ENCODE measurements around the gene TEDC1. TPM values are rescaled to one million over a fixed set of nuclear protein-coding genes. Genes with fewer than 3 reads are reported as not detected.

TEDC1 gene, protein sequence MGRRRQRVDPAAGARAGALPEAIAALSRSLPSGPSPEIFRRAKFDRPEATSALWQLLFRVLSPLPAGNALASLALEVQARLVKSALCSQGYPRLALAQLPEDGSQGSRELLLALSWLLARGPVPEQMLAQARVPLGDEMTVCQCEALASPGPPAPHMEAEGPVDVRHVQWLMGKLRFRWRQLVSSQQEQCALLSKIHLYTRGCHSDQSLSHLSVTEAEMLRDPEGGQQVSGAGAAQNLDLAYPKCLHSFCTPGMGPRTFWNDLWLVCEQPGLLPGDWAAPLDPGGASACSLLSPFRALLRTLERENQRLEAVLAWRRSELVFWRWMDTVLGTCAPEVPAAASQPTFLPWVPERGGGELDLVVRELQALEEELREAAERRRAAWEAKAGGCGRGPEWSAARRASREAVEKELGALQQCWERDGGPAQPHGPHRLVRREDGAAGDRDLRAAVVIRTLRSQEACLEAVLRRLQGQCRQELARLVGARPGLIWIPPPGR
- total RNA-seq: 10 to 100 TPM in 1 of 4 donors, 1 to 10 TPM in 1, under 1 TPM in 1, not detected in 1; 0.51 to 11.0 (median 9.4) TPM

DNA sequence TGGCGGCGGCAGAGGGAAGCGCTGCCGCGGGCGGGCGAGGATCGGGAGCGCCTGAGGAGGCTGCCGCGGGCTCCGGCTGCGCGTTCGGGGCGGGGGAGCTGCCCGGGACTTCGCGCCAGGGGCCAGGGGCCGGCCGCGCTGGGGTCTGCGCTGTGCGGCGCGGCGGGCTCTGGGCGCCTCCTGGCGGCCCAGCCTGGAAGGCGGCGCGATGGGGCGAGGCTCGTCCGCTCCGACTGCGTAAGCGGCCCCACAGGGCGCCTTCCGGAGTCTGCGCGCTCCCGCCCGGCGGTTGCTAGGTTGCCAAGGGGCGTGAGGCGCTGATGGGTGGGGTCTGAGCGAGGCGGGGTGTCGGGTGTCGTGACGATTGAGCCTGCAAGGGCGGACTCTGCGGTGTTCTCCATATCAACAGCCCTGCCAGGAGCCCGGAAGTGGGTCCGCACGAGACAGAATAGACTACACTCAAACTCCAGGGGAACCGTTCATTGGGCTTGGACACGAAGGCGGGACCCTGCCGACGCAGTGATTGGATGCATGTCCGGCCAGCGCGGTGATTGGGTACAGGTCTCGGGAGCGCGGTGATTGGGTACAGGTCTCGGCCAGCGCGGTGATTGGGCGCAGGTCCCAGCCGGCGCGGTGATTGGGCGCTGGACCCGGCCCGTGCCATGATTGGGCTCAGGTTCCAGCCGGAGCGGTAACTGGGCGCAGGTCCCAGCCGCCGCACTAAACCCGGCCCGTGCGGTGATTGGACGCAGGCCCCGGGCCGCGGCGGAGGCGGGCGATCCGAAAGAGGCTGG is at the start of gene TEDC1:
TSS of gene TEDC1 (plus strand) at position 675 of the 794 bp plus-strand sequence. CDS start 130 bp downstream, outside the sequence.
- H3K4me3 ChIP-seq: peak within 1 kb of the TSS; percentile 47 to 72
- peaks cover 0 to 5% of the 10 kb centered on the region in 2 donors for H3K27me3 ChIP-seq
- intact Hi-C loops (cut with DNase I; ENCODE audit: low total_unique reads): no loop called here
- peaks cover 0 to 20% of the 10 kb centered on the region in 2 donors for H3K4me1 ChIP-seq
- peak within 1 kb of the TSS; percentile 92 to 96 for H3K27ac ChIP-seq
- no peaks in the 10 kb centered on the region for H3K36me3 ChIP-seq
- TF ChIP-seq POLR2A (IDR thresholded peaks at IDR 0.05): peak; percentile 22 to 79
- TF ChIP-seq, protein P1, sequence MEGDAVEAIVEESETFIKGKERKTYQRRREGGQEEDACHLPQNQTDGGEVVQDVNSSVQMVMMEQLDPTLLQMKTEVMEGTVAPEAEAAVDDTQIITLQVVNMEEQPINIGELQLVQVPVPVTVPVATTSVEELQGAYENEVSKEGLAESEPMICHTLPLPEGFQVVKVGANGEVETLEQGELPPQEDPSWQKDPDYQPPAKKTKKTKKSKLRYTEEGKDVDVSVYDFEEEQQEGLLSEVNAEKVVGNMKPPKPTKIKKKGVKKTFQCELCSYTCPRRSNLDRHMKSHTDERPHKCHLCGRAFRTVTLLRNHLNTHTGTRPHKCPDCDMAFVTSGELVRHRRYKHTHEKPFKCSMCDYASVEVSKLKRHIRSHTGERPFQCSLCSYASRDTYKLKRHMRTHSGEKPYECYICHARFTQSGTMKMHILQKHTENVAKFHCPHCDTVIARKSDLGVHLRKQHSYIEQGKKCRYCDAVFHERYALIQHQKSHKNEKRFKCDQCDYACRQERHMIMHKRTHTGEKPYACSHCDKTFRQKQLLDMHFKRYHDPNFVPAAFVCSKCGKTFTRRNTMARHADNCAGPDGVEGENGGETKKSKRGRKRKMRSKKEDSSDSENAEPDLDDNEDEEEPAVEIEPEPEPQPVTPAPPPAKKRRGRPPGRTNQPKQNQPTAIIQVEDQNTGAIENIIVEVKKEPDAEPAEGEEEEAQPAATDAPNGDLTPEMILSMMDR (IDR thresholded peaks at IDR 0.05): peak; percentile 47 to 98 (median 96)
- peak; percentile 99 to 100 for DNase-seq
- H3K9me3 ChIP-seq: no peaks in the 10 kb centered on the region

DNA sequence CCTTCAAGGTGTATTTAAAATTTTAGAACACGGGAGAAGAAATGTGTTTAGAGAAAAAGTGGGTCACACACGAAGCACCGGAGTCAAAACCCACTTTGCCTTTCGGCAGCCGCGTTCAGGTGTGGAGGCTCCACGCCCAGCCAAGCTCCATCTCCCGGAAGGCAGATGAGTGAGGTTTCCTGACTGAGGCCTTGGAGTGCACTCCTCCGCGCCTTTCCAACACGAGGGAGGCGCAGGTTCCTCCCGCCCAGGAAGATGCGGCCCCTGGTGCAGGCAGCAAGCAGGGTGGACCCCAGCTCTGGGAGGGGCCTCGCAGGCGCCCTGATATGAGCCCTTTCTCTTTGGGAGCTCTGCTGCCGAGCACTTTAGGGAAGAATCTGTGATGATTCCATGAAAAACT is 48.9 kb upstream of the TEDC1 start:
- Histone ChIP-seq H3K4me1 (no peaks in the 10 kb centered on the region), H3K27me3 (no peaks in the 10 kb centered on the region), H3K9me3 (no peaks in the 10 kb centered on the region), H3K4me3 (no peak overlapping the region), H3K36me3 (no peaks in the 10 kb centered on the region), H3K27ac (no peak overlapping the region)
- TF ChIP-seq, protein P1 (IDR thresholded peaks at IDR 0.05): no peak
- no peak for TF ChIP-seq POLR2A (IDR thresholded peaks at IDR 0.05)
- intact Hi-C loops (cut with DNase I; ENCODE audit: low total_unique reads): no loop called here
- DNase-seq: no peak

DNA sequence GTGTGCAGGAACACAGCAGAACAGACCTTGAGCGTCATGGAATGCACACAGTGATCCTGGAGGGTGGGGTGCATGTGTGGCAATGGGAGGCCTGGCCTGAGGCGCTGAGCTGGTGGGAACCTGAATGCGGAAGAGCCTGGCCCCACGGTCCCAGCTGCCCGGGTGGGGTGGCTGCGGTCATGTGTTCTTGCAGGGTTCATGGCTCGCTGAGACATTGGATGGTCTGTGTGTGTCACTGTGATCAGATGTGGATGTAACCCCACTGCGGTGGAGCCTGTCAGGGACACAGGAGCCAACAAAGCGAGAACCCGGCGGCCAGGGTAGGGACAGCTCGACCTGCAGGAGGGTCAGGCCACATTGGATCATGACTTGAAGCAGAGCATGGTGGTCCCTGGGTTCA is 48.2 kb upstream of the TEDC1 start:
- no peak for DNase-seq
- intact Hi-C loops (cut with DNase I; ENCODE audit: low total_unique reads): no loop called here

DNA sequence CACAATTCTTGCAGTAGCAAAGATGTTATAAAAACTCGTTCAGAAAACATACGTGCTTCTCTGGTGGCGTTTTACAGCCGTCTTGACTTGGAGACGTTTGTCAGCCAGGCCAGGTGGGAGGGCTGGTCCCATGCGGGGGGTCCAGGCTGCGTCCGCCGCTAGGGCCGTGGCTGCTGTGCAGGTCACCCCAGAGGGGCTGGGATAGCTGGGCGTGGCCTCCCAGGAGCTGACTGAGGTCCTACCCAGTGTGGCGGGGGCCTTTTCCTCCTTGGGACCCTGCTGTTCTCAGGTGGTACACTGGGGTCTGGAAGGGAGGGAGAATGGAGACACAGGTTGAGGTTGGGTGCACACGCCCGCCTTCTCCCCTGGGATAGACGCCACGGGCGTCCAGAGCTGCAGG is 46.2 kb upstream of the TEDC1 start:
- intact Hi-C loops (cut with DNase I; ENCODE audit: low total_unique reads): no loop called here
- no peak overlapping the region for H3K27ac ChIP-seq
- no peaks in the 10 kb centered on the region for H3K9me3 ChIP-seq
- no peak overlapping the region for H3K4me3 ChIP-seq
- DNase-seq: no peak
- H3K4me1 ChIP-seq: no peaks in the 10 kb centered on the region
- TF ChIP-seq, protein P1 (IDR thresholded peaks at IDR 0.05): no peak
- no peak for TF ChIP-seq POLR2A (IDR thresholded peaks at IDR 0.05)
- H3K36me3 ChIP-seq: no peaks in the 10 kb centered on the region
- no peaks in the 10 kb centered on the region for H3K27me3 ChIP-seq

More for the DNA sequence above, 48.2 kb upstream of the TEDC1 start:
- H3K4me3 ChIP-seq: no peak overlapping the region
- H3K27me3 ChIP-seq: no peaks in the 10 kb centered on the region
- no peak for TF ChIP-seq POLR2A (IDR thresholded peaks at IDR 0.05)
- TF ChIP-seq, protein P1 (IDR thresholded peaks at IDR 0.05): no peak
- H3K4me1 ChIP-seq: no peaks in the 10 kb centered on the region
- no peaks in the 10 kb centered on the region for H3K36me3 ChIP-seq
- H3K27ac ChIP-seq: no peak overlapping the region
- no peaks in the 10 kb centered on the region for H3K9me3 ChIP-seq
